M059J (cell line): Measurements from ENCODE around the gene RFPL2. TPM values are rescaled to one million over a fixed set of nuclear protein-coding genes. Genes with fewer than 3 reads are reported as not detected.
A peak's percentile ranks its signal among the peaks of the same experiment; 100 is the strongest.
"Not testable (repeated sequence)": the region's sequence is repeated elsewhere in the genome, so short reads cannot be mapped to it uniquely, and the experiment has no call there.

Source experiments
- DNase-seq: peaks from one replicate; pipeline ENCODE4 v3.0.0-alpha.2; 2012; ENCODE audit warnings: low read depth
- total RNA-seq: library from RNA; depleted of rRNA; stranded (reverse); fragments of >200 nt; shearing (Covaris generic); gene quantifications from 2 replicates; pipeline ENCODE4 v1.2.3, GENCODE V29; 2014

RFPL2 gene
- total RNA-seq, 1 experiment from 2014 or later: not detected

GRCh38 chr22:32205974-32206773, 1.3 kb upstream of the RFPL2 start:
- no peak for DNase-seq

- DNase-seq: no peak
Measured at GRCh38 chr22:32204040-32204855, 625 bp downstream of the RFPL2 start.

DNA sequence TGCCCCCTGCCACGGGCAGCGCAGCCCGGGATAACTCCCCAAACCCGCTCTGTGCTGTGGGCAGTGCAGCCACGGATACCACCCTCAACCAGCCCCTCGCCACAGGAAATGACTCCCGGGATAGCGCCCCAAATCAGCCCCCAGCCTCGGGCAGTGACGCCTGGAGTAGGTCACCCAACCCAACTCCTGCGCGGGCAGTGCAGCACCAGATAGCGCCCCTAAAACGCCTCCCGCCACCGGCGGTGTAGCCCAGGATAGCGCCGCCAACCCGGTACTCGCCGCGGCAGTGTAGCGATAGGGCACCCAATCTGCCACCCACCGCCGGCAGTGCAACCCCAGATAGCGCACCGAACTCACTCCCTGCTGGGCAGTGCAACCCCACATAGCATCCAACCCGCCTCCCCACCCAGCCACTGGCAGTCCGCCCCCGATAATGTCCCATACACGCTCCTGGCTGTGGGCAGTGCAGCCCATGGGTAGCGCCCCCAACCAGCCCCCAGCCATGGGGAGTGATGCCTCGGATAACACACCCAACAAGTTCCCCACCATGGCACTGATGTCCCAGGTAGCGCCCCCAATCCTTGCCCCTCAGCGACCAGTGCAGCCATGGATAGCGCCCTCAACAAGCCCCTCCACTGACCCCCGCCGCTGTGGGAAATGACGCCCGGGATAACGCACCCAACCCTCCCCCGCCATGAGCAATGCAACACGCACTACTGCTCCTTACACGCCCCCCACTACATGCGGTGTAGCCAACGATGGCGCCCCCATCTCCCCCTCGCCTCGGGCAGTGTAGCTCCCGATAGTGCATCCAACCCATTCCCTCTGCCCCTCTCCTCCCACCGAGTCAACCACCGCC, 1.5 kb downstream of the RFPL2 start:
- no peak for DNase-seq

DNA sequence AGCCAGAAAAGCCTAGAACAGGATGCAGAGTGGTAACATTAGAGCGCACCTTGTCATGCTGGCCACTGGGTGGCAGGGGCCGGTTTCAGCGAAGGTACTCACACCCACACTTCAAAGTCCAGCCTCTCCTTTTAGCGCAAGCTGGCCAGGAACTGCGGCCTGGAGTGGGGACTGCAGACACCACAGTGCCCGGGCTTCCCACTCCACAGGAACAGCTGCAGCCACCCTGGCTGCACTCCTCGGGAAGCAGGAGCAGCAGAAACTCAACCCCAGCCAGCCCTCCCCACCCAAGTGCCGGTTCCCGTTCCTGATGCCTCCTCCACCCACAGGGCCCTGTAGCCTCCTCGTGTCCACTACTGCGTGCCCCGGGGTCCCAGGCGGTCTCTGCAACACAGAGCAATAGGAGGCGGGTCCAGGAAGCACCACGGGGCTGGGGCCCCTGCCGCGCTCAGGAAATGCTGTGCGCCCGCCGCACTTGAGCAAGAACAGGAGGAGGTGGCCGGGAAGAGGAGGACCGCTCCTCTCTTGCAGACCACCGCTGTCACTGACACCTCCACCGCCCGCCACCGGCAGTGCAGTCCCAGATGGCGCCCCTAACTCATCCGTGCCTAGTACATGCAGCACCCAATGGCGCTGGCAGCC, 2.2 kb downstream of the RFPL2 start:
- DNase-seq: peak; percentile 44

DNA sequence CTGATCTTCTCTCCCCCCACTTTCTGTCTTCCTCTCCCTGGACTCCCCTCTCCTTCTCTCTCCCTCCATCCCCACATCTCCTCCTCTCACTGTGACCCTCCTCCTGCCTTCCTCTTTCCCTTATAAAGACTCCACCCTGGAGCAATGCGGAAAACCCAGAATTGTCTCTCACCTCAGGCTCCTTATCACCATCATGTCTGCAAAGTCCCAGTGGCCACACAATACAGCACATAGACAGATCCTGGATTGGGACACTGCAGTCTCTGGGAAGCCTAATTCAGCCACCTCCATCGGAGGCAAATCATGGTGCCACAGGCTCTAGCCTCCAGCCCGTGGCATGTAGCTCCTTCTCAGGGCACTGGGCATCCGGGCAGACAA, 2.7 kb downstream of the RFPL2 start:
- no peak for DNase-seq

- no peak for DNase-seq
Measured at GRCh38 chr22:32200752-32201151, 4.1 kb downstream of the RFPL2 start.

- no peak for DNase-seq
Measured at GRCh38 chr22:32199961-32200360, 4.9 kb downstream of the RFPL2 start.

GRCh38 chr22:32199341-32199740, 5.5 kb downstream of the RFPL2 start:
- no peak for DNase-seq

DNA sequence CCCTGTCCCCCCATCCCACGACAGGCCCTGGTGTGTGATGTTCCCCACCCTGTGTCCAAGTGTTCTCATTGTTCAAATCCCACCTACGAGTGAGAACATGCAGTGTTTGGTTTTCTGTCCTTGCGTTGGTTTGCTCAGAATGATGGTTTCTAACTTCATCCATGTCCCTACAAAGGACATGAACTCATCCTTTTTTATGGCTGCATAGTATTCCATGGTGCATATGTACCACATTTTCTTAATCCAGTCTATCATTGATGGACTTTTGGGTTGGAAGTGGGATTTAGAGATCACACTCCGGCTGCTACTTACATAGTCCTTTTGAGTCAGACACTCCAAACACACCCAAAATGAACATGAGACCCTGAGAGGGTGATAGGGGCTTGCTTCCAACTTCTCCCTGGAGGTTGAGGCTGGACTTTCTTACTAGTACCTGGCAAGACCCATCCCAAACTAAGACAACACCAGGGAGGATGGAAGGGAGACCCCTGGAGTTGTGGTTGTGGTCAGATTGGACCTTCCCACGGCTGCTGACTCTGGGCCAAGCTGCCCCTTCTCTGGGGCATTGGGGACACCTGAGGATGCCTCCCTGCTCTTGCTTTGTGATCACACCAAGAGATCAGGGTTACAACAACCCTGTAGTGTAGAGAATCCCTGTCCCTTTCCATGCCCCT, 7.2 kb downstream of the RFPL2 start:
- DNase-seq: not testable (repeated sequence)

DNA sequence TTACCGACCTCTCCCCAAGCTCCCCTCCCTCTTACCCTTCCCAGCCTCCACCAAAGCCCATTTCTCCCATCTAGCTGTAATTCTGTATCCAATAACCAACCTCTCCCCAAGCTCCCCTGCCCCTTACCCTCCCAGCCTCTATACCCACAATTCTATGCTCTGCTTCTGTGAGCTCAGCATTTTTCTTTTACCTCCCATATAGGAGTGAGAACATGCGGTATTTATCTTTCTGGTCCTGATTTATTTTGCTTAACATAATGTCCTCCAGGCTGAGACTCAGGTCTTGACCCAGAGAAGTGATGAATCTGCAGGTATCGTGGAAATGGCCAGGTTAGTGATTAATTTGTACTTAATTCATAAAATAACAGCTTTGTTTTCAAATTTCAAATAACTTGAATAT, 9.0 kb downstream of the RFPL2 start:
- DNase-seq: not testable (repeated sequence)

GRCh38 chr22:32193346-32193745, 11.5 kb downstream of the RFPL2 start:
- DNase-seq: not testable (repeated sequence)

DNA sequence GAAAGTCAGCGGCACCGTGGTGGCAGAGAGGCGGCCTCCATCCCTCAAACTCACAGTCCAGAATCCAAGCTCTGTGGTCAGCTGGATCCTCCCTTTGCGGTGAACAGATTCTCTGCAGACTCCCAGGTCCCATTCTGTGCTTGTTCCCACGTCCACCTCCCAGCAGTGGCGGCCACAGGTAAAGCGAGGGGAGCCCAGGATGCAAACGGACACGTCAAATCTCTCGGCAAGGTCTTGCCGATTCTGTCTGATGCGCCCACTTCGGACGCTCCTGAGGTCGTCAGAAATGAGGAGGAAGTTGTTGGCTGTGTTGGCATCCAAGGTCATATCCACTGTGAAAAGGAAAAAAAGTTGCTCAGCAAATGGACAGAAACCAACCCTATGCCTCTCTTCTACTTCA, 13.9 kb downstream of the RFPL2 start:
- not testable (repeated sequence) for DNase-seq

GRCh38 chr22:32185821-32186220, 19.1 kb downstream of the RFPL2 start:
- DNase-seq: no peak

- DNase-seq: no peak
Measured at GRCh38 chr22:32183625-32184024, 21.2 kb downstream of the RFPL2 start.

GRCh38 chr22:32181043-32181442, 23.8 kb downstream of the RFPL2 start:
- no peak for DNase-seq

- no peak for DNase-seq
Measured at GRCh38 chr22:32177221-32177765, 27.6 kb downstream of the RFPL2 start.

DNA sequence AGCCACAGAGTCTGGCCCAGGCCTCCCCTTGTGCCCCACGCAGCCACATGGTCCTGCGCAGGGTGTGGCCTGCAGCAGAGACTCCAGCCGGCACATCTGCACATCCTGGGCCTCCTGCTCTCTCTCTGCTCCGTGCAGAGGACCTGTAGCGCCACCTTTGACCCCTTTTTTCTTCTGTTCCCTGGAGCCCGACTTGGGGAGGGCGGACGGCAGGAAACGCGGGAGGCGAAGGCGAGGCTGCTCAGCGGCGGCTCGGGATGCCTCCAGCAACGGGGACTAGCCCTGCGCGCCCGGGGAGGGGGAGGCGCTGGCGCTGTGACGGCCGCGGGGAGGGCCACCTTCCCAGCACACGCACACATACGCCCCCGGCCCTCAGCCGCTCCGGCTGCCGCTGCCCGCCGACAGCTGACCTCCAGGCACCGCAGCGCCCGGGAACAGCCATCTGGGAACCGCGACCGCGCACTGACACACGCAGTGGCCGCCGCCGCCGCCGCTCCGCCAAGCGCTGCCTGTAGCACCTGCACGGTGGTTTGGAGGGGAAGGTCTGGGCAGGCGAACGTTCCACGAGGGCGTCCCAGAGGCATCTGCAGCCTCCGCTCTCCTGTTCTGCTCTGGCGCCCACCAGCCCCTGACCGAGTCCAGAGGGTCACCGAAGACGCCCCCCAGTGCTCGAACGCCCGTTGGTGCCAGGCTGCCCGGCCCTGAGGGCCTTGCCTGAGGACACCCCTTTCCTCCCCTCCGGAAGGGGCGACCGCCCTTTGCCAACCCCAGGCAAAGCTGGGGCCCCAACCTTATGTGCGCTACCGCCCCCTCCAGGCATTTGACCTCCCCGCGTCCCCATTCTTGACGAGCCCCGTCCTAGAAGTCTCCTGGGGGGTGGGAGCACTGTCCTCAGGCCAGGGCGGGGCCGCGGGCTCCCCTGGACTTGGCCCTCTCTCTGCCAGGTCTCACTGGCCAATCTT, 28.9 kb downstream of the RFPL2 start:
- no peak for DNase-seq

GRCh38 chr22:32175115-32175514, 29.8 kb downstream of the RFPL2 start:
- DNase-seq: no peak

- no peak for DNase-seq
Measured at GRCh38 chr22:32165681-32166080, 39.2 kb downstream of the RFPL2 start.
